SU-DHL-6 (cell line): ENCODE data around the gene FBXW11.

Experiments
- EZH2phosphoT487 ChIP-seq: fragments of 200-600 bp; sonication (generic), shearing (Covaris generic); conservative IDR thresholded peaks from 2 replicates; pipeline ENCODE4 v1.6.1; 2018; ENCODE audit warnings: mild to moderate bottlenecking, antibody characterized with exemption, low read length, moderate library complexity, mixed read lengths
- TF ChIP-seq, protein P1 (sequence below): fragments of 200-600 bp; sonication (generic); IDR thresholded peaks from one replicate; pipeline ENCODE4 v1.5.1; 2017; ENCODE audit warnings: antibody characterized with exemption, mild to moderate bottlenecking, low read length, moderate library complexity; ENCODE audit not compliant: insufficient read depth, poor library complexity, severe bottlenecking

DNA sequence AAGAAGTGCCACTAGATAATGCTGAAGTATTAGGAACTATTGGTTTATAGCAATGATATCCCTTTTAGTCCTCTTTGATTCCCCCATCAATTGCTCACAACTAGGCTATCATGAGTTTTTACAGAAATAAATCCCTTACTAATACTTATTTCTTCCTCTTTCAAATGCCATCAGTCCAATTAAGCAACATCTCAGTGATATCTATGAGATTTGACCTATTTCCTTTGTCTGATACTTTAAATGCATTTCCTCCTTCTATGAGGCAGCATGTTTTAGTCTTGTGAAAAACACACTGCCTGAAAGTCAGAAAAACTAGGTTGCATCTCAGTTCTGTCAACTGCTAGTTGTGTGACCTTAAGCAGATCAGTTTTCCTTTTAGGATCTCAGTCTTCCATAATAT, 101.6 kb downstream of the FBXW11 start:
- TF ChIP-seq EZH2phosphoT487, result no peak
- TF ChIP-seq, protein P1, sequence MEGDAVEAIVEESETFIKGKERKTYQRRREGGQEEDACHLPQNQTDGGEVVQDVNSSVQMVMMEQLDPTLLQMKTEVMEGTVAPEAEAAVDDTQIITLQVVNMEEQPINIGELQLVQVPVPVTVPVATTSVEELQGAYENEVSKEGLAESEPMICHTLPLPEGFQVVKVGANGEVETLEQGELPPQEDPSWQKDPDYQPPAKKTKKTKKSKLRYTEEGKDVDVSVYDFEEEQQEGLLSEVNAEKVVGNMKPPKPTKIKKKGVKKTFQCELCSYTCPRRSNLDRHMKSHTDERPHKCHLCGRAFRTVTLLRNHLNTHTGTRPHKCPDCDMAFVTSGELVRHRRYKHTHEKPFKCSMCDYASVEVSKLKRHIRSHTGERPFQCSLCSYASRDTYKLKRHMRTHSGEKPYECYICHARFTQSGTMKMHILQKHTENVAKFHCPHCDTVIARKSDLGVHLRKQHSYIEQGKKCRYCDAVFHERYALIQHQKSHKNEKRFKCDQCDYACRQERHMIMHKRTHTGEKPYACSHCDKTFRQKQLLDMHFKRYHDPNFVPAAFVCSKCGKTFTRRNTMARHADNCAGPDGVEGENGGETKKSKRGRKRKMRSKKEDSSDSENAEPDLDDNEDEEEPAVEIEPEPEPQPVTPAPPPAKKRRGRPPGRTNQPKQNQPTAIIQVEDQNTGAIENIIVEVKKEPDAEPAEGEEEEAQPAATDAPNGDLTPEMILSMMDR, result no peak
